Stimulated activated CD8-positive, alpha-beta memory T cell treated with anti-CD3 and anti-CD28 coated beads, Interleukin-2, amount 100 ng/mL, for 1 hour (primary cell): ENCODE data around the gene DNPEP.
"Not testable (repeated sequence)": the region's sequence is repeated elsewhere in the genome, so short reads cannot be mapped to it uniquely, and the experiment has no call there.

Experiments
- DNase-seq, 2 donors: peaks; one replicate each; pipeline ENCODE4 v3.0.0-alpha.2; 2020; ENCODE audit warnings: low read depth in 2 of 2

DNPEP gene

GRCh38 chr2:219401606-219402005 is 13.9 kb upstream of the DNPEP start:
- DNase-seq: no peak

GRCh38 chr2:219400562-219400961 is 12.8 kb upstream of the DNPEP start:
- DNase-seq: no peak

GRCh38 chr2:219399716-219400478 is 12.2 kb upstream of the DNPEP start:
- DNase-seq: no peak

GRCh38 chr2:219398721-219399363 is 11.1 kb upstream of the DNPEP start:
- no peak for DNase-seq

- no peak for DNase-seq
Measured at GRCh38 chr2:219396863-219397457, 9.2 kb upstream of the DNPEP start.

GRCh38 chr2:219395609-219396008 is 7.9 kb upstream of the DNPEP start:
- DNase-seq: no peak

- DNase-seq: not testable (repeated sequence)
Measured at GRCh38 chr2:219395056-219395455, 7.3 kb upstream of the DNPEP start.

GRCh38 chr2:219392754-219393153 is 5.0 kb upstream of the DNPEP start:
- no peak for DNase-seq

GRCh38 chr2:219388907-219389156 is 1.1 kb upstream of the DNPEP start:
- no peak for DNase-seq

GRCh38 chr2:219388121-219388906 is 602 bp upstream of the DNPEP start:
- peak; percentile 99 to 100 for DNase-seq

- no peak for DNase-seq
Measured at GRCh38 chr2:219386532-219387280, 1.0 kb downstream of the DNPEP start.

- no peak for DNase-seq
Measured at GRCh38 chr2:219385958-219386520, 1.7 kb downstream of the DNPEP start.

GRCh38 chr2:219384859-219385258 is 2.9 kb downstream of the DNPEP start:
- no peak for DNase-seq

GRCh38 chr2:219384083-219384713 is 3.5 kb downstream of the DNPEP start:
- no peak for DNase-seq

GRCh38 chr2:219381448-219381847 is 6.3 kb downstream of the DNPEP start:
- no peak for DNase-seq

- no peak for DNase-seq
Measured at GRCh38 chr2:219380926-219381325, 6.8 kb downstream of the DNPEP start.

- DNase-seq: no peak
Measured at GRCh38 chr2:219378163-219378851, 9.4 kb downstream of the DNPEP start.

- DNase-seq: no peak
Measured at GRCh38 chr2:219369447-219369861, 18.3 kb downstream of the DNPEP start.

- no peak for DNase-seq
Measured at GRCh38 chr2:219368690-219369191, 19.0 kb downstream of the DNPEP start.

- DNase-seq: no peak
Measured at GRCh38 chr2:219362524-219363164, 25.1 kb downstream of the DNPEP start.
